NCI-H2227 (cell line): Measurements from ENCODE around the gene CARS2.
A peak's percentile ranks its signal among the peaks of the same experiment; 100 is the strongest.
"Not testable (repeated sequence)": the region's sequence is repeated elsewhere in the genome, so short reads cannot be mapped to it uniquely, and the experiment has no call there.

Source experiments
- DNase-seq: peaks from one replicate; lab custom pipeline; 2025; ENCODE audit not compliant: unreplicated experiment; lab: John Stamatoyannopoulos, UW

The CARS2 gene, protein sequence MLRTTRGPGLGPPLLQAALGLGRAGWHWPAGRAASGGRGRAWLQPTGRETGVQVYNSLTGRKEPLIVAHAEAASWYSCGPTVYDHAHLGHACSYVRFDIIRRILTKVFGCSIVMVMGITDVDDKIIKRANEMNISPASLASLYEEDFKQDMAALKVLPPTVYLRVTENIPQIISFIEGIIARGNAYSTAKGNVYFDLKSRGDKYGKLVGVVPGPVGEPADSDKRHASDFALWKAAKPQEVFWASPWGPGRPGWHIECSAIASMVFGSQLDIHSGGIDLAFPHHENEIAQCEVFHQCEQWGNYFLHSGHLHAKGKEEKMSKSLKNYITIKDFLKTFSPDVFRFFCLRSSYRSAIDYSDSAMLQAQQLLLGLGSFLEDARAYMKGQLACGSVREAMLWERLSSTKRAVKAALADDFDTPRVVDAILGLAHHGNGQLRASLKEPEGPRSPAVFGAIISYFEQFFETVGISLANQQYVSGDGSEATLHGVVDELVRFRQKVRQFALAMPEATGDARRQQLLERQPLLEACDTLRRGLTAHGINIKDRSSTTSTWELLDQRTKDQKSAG

DNA sequence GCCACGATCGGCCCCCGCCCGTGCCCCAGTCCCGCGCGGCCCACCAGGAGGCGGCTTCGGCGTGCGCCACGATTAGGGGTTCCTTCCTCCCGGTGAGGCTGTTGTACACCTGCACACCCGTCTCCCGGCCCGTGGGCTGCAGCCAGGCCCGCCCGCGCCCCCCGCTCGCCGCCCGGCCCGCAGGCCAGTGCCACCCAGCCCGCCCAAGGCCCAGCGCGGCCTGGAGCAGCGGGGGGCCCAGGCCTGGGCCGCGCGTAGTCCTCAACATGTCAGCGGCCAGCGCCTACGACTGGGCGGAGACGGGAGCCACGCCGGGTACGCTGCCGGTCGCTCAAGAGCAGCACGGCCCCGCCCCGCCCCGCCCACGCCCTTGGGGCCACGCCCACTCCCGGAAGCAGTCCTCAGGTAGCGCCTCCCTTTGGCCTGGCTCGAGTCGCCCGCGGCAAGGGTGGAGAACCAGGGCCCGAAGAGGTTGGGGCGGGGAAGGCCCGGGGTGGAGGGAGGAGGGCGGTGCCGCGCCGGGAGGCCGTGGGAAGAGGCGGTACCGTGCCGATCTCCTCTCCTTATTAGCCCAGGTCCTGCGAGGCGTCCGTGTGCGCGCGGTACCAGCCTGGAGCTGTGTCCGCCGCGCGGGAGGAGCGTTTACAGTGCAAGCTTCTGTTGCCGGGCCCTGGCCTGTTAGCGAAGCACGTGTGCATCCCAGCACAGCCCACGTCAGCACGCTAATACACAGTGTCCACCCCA is at the start of gene CARS2:
TSS of gene CARS2 (minus strand) at position 291 of the 744 bp plus-strand sequence. CDS start at position 268, 23 bp downstream.
- peak; percentile 93 for DNase-seq

DNA sequence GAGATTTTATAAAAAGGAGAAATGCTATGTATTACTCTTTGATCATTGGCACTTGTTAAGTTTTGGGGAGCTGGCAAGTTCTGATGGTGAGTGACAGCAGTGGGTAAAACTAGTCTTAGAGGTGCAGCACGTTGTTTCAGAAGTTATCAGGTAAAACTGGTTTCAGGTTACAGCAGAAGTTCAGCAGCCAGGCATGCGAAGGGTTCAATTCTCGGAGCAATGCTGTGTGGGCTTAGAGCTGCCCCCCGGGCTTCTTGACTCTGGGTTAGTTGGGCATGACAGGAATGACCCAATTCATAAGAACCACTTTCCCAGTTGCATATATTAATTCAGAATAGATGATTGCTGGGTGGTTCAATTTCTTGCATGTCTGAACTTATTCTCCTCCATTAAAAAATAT is 42.4 kb upstream of the CARS2 start:
- no peak for DNase-seq

DNA sequence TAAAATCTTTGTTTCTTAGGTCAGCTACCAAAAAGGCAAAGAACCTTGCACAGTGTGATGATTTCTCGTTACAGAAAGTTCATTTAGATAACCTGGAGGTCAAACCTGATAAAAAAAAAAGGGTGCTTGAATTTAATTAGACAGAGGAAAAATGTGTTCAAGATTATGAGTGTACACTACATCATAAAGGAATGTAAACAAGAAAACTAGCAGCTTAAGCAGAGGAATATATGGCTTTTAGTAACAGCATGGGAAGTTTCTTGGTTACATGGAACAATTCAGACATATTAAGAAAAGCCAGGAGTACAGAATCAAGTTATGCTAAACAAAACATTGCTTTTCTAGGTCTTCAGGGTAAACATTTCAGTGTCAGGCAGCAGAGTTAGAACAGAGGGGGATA is 40.5 kb upstream of the CARS2 start:
- DNase-seq, result no peak

- no peak for DNase-seq
Observed at GRCh38 chr13:110743687-110744086, 37.8 kb upstream of the CARS2 start.

DNA sequence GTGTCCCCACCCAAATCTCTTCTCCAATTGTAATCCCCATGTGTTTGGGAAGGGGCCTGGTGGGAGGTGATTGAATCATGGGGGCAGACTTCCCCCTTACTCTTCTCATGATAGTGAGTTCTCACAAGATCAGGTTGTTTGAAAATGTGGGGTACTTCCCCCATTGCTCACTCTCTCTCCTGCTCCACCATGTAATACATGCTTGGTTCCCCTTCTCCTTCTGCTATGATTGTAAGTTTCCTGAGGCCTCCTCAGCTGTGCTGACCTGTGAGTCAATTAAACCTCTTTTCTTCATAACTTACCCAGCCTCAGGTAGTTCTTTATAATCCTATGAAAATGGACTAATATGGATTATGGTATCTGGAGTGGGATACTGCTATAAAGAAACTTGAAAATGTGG is 31.6 kb upstream of the CARS2 start:
- DNase-seq, result no peak

DNA sequence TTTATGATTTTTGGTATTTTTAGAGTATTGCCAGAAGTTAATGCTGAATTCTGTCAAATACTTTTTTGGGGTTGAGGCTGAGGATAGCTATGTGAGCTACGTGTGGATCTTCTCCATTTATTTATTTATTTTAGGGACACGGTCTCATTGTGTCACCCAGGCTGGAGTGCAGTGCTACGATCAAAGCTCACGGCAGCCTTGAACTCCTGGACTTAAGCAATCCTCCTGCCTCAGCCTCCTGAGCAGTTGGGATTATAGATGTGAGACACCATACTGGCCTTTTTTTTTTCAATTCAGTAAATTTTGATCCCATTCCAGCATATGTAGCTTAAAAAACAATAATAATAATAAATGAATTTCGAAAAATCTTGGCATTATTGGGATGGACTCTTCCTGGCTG is 28.6 kb upstream of the CARS2 start:
- DNase-seq, result no peak

GRCh38 chr13:110731072-110731471 is 25.2 kb upstream of the CARS2 start:
- no peak for DNase-seq

- no peak for DNase-seq
Observed at GRCh38 chr13:110726726-110727125, 20.8 kb upstream of the CARS2 start.

- not testable (repeated sequence) for DNase-seq
Observed at GRCh38 chr13:110726153-110726552, 20.2 kb upstream of the CARS2 start.

GRCh38 chr13:110723598-110723997 is 17.7 kb upstream of the CARS2 start:
- DNase-seq, result no peak

- DNase-seq, result no peak
Observed at GRCh38 chr13:110722971-110723370, 17.1 kb upstream of the CARS2 start.

GRCh38 chr13:110719036-110719710 is 13.3 kb upstream of the CARS2 start:
- no peak for DNase-seq

DNA sequence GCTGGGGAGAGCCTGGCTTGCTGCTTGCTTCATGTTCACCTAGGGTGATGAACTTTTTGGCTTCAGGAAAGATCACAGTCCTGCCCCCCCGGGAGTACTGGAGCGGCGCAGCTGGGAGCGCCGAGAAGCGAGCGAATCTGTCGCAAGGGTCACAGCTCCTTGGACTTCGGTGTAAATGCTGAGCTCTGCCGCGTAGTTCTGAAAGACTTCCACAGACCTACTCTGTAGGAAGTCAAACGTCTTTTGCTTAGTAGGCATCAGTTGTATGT is 10.3 kb upstream of the CARS2 start:
- DNase-seq, result no peak

DNA sequence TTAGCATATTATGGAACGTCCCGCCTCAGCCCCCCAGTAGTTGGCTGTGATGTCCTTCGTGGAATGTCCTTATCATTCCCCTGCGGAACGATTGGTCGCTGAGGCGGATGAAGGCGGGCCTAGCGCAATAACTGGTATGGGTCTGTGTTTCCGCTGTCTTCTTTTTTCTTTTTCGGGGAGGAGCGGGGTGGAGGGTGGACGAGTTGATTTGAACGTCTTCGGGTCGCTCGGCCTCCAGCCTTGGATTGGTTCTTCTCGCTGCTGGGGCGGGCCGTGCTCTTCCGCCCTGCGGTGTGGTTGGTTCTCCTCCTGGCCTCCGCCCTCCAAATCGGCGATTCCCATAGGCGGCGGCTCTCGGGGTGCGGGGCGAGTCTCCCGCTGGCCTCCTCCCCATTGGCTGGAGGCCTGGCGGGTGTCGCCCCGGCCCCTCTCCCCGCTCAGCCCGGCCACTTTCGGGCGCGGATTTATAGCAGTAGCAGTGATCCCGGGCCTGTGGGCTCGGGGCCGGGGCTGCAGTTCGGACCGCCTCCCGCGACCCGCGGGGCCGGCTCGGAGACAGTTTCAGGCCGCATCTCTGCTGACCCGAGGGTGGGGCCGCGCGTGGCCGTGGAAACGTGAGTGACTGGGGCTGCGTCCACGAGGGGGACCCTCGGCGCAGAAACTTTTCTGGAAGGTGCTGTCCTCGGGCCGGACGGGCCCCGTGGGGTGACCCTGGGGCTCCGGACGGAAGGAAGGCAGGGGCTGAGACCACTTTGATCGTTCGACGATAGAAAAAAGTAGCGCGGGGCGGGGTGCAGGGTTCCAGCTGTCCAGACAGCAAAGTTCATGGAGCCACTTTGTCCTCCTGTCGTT is 9.7 kb upstream of the CARS2 start:
- DNase-seq, result peak; percentile 100

GRCh38 chr13:110714797-110715394 is 9.0 kb upstream of the CARS2 start:
- DNase-seq, result peak; percentile 61

DNA sequence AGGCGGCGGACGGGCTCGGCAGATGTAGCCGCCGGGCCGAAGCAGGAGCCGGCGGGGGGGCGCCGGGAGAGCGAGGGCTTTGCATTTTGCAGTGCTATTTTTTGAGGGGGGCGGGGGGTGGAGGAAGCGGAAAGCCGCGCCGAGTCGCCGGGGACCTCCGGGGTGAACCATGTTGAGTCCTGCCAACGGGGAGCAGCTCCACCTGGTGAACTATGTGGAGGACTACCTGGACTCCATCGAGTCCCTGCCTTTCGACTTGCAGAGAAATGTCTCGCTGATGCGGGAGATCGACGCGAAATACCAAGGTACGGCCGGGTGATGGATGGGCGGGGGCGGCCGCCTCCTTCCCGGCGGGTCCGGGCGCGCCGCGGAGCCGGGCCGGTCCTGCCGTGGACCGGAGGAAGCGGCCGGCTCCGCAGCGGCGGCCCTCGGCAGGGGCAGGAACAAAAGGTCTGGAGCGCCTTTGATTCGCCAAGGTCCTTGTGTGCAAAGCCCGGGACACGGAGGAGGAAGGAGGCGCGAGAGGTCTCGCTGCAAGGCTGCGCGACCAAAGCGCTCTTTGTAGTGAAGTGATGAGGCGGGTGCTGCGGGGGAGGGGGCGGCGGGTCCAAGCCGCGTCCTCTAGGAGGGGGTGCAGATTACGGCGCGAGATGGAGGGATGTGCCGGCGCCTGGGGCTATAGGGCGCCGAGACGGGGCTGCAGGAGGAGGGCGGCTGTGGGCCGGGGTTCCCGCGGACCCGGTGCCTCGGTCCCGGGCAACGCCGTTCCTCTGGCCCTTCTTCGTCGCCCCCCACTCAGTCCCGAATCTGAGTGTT is 8.3 kb upstream of the CARS2 start:
- DNase-seq, result peak; percentile 44

DNA sequence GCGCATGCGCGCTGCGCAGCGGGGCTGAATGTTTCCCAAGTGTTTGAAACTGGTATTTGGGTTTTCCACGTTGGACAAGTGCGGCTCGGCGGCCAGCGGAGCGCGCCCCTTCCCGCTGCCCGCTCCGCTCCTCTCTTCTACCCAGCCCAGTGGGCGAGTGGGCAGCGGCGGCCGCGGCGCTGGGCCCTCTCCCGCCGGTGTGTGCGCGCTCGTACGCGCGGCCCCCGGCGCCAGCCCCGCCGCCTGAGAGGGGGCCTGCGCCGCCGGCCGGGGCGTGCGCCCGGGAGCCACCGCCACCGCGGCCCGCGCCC is 7.7 kb upstream of the CARS2 start, which contains the start of gene ING1:
TSS of gene ING1 (plus strand) at position 59 of the 311 bp plus-strand sequence. CDS start 450 bp downstream, outside the sequence.
- DNase-seq, result no peak

DNA sequence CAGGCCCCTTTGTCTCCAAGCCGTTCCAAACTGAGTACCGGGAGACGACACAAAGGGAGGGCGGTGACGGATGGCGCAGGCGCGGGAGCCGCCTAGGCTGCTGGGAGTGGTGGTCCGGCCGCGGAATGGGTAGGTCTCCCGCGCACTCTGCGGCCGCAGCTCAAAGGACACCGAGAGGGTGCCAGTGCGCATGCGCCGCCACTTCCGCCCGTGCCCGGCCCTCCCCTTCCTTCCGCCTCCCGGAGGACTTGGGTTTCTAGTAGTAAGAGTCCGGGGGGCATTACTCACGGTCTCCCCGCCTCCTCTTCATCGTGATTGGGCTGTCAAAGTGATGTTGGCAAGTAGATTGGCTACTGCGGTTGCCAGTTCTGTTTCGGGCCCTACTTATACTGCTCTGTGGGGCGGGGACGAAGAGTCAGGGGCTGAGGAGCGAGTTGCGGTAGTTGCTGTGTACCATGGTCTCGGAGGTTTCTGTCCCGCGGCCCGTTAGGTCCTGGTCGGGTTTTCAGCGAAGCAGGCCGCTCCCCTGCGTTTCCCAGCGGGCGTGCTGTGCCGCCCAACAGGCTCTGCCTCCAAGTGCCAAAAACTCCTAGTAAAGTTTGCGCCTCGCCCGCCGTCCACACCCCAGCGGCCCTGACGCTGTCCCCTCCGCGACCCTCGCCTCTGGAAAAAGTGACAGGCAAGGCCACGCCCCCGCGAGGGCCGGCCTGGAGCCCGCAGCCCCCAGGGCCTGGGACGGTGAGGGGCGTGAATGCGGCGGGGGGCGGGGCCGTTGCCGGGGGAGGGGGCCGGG is 7.1 kb upstream of the CARS2 start:
- DNase-seq, result peak; percentile 97
